EH (cell line): ENCODE data around the gene CHRNA3.

Experiments used
- DNase-seq: peaks from one replicate; pipeline ENCODE4 v3.0.0-alpha.2; 2015; ENCODE audit warnings: low read depth

CHRNA3 gene

GRCh38 chr15:78620527-78621421 lies at the start of gene CHRNA3:
TSS of gene CHRNA3 (minus strand) at chr15:78620996. CDS start at chr15:78620794, 202 bp downstream.
- no peak for DNase-seq

- DNase-seq, result no peak
Observed at GRCh38 chr15:78668987-78669386, 48.2 kb upstream of the CHRNA3 start.

GRCh38 chr15:78667578-78668236 lies 46.9 kb upstream of the CHRNA3 start:
- no peak for DNase-seq

- no peak for DNase-seq
Observed at GRCh38 chr15:78666010-78666409, 45.2 kb upstream of the CHRNA3 start.

- DNase-seq, result no peak
Observed at GRCh38 chr15:78663703-78664102, 42.9 kb upstream of the CHRNA3 start.

- no peak for DNase-seq
Observed at GRCh38 chr15:78662028-78662427, 41.2 kb upstream of the CHRNA3 start.

GRCh38 chr15:78661001-78661400 lies 40.2 kb upstream of the CHRNA3 start:
- no peak for DNase-seq

GRCh38 chr15:78660584-78660983 lies 39.8 kb upstream of the CHRNA3 start:
- DNase-seq, result no peak

- no peak for DNase-seq
Observed at GRCh38 chr15:78658823-78659222, 38.0 kb upstream of the CHRNA3 start.

GRCh38 chr15:78654272-78654671 lies 33.5 kb upstream of the CHRNA3 start:
- no peak for DNase-seq

- DNase-seq, result no peak
Observed at GRCh38 chr15:78651930-78652615, 31.3 kb upstream of the CHRNA3 start.

GRCh38 chr15:78651007-78651406 lies 30.2 kb upstream of the CHRNA3 start:
- no peak for DNase-seq

GRCh38 chr15:78650022-78650421 lies 29.2 kb upstream of the CHRNA3 start:
- no peak for DNase-seq

GRCh38 chr15:78645009-78645408 lies 24.2 kb upstream of the CHRNA3 start:
- DNase-seq, result no peak

GRCh38 chr15:78642331-78642730 lies 21.5 kb upstream of the CHRNA3 start:
- no peak for DNase-seq

GRCh38 chr15:78641749-78642275 lies 21.0 kb upstream of the CHRNA3 start:
- DNase-seq, result no peak

GRCh38 chr15:78641102-78641748 lies 20.4 kb upstream of the CHRNA3 start, which contains the start of gene CHRNB4:
TSS of gene CHRNB4 (minus strand) at chr15:78641210. CDS start at chr15:78641133, 77 bp downstream.
- peak; percentile 8 for DNase-seq

- DNase-seq, result no peak
Observed at GRCh38 chr15:78640527-78641101, 19.8 kb upstream of the CHRNA3 start.

- peak; percentile 38 for DNase-seq
Observed at GRCh38 chr15:78638658-78639314, 18.0 kb upstream of the CHRNA3 start.

- no peak for DNase-seq
Observed at GRCh38 chr15:78637776-78638435, 17.1 kb upstream of the CHRNA3 start.
